Lower lobe of right lung (tissue), 2 donors: ENCODE results near the gene HNRNPCL2. TPM values are rescaled to one million over a fixed set of nuclear protein-coding genes. Genes with fewer than 3 reads are reported as not detected.
"Not testable (repeated sequence)": the region's sequence is repeated elsewhere in the genome, so short reads cannot be mapped to it uniquely, and the experiment has no call there.

ENCODE experiments used
- ATAC-seq, 2 donors: fragments of 200-7000 bp; cut with Tn5 transposase; one replicate each; pipeline ENCODE4 v1.9.1; 2020 to 2022; ENCODE audit warnings: mild to moderate bottlenecking in 2 of 2, moderate library complexity in 2 of 2
- DNase-seq: peaks from one replicate; pipeline ENCODE4 v3.0.0-alpha.2; 2020
- H3K27ac ChIP-seq: fragments of 200-600 bp; one replicate; pipeline ENCODE4 v1.8.0; 2022
- H3K27me3 ChIP-seq: fragments of 200-600 bp; one replicate; pipeline ENCODE4 v1.8.0; 2022; ENCODE audit warnings: low read depth
- H3K36me3 ChIP-seq: fragments of 200-600 bp; one replicate; pipeline ENCODE4 v1.8.0; 2022; ENCODE audit warnings: mild to moderate bottlenecking
- H3K4me1 ChIP-seq: fragments of 200-600 bp; one replicate; pipeline ENCODE4 v1.8.0; 2022
- H3K4me3 ChIP-seq: fragments of 200-600 bp; one replicate; pipeline ENCODE4 v1.8.0; 2022; ENCODE audit warnings: mild to moderate bottlenecking
- H3K9me3 ChIP-seq: fragments of 200-600 bp; one replicate; pipeline ENCODE4 v1.8.0; 2022
- intact Hi-C: fragments of 100-400 bp; cut with DNase I; formaldehyde crosslinking; loops from one replicate; pipeline ENCODE4 v1.11.0; 2022
- long read RNA-seq: library from polyadenylated mRNA; unstranded; transcript quantifications from one replicate; pipeline ENCODE4 v2.0.0, GENCODE V29; 2021
- total RNA-seq: library from RNA; stranded (reverse); fragmentation: NEBNext Ultra II Directional; extraction: Animal tissue kit (Norgen Biotek cat#: 25700); gene quantifications from one replicate; pipeline ENCODE4 v1.2.1, GENCODE V29; 2021
- donor health status: DM: no; HTN: yes; CAD: no; lungs with severe emphysema.

Gene HNRNPCL2
- total RNA-seq = not detected
- long read RNA-seq = 0 reads

DNA sequence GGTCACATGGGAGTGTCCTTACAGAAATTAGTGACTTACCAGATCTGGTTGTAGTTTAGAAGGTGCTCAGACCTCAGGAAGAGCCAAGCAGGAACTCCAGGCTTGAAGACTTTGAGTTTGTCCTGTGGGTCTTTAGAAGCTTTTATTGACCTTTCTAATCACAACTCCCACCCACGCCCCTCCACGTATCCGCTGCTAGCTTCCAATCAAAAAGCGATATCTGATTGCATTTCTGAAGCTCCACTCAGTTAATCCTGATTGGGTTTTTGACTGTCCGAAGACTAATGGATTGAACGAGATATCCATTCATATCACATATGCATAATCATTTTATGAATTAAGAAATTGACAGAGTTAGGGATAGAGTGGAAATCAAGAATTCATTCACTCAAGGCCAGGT is at the start of gene HNRNPCL2:
HNRNPCL2 (minus strand) TSS at position 101 of the 400 bp plus-strand sequence. CDS start 454 bp downstream, outside the sequence.
- H3K4me3 ChIP-seq, ATAC-seq, H3K36me3 ChIP-seq, H3K4me1 ChIP-seq, H3K27ac ChIP-seq, H3K27me3 ChIP-seq, DNase-seq, H3K9me3 ChIP-seq, intact Hi-C loops: not testable (repeated sequence)

DNA sequence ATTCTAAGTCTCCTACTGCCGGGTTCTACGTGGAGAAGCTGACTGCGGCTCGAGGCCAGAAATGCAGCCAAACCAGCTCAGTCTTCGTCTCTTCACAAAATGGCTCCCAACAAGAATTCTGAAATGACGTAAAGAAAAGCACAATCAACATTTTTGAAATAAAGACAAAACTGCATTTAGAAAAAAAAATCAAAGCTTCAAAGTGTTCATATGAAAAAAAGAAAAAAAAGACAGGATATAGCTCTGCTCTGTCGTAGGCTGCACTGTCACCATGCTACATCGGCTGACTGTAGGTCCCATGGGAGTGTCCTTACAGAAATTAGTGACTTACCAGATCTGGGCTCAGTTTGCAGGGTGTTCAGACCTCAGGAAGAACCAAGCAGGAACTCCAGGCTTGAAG is 48.9 kb upstream of the HNRNPCL2 start, which contains the start of gene HNRNPCL4:
HNRNPCL4 (minus strand) TSS at position 101 of the 400 bp plus-strand sequence. CDS start 164 bp downstream, outside the sequence.
- H3K9me3 ChIP-seq, H3K27me3 ChIP-seq, H3K36me3 ChIP-seq, H3K4me1 ChIP-seq, H3K4me3 ChIP-seq, ATAC-seq, DNase-seq, H3K27ac ChIP-seq, intact Hi-C loops: not testable (repeated sequence)

- DNase-seq, H3K36me3 ChIP-seq, H3K9me3 ChIP-seq, H3K27me3 ChIP-seq, H3K4me1 ChIP-seq, H3K4me3 ChIP-seq, intact Hi-C loops, H3K27ac ChIP-seq, ATAC-seq: not testable (repeated sequence)
These were observed 39.3 kb upstream of the HNRNPCL2 start, which contains the start of gene PRAMEF26 for GRCh38 chr1:13155909-13156308. TSS of gene PRAMEF26 (minus strand) at chr1:13156009. CDS start at chr1:13153095, 2,914 bp downstream.

GRCh38 chr1:13070474-13070873 is 46.2 kb downstream of the HNRNPCL2 start, which contains the start of gene PRAMEF25:
TSS of gene PRAMEF25 (plus strand) at chr1:13070774. CDS start at chr1:13073694, 2,920 bp downstream.
- H3K36me3 ChIP-seq, H3K4me1 ChIP-seq, H3K27ac ChIP-seq, H3K4me3 ChIP-seq, DNase-seq, H3K27me3 ChIP-seq, ATAC-seq, intact Hi-C loops, H3K9me3 ChIP-seq: not testable (repeated sequence)

Other genes starting within 250 kb of the HNRNPCL2 start
- not detected for gene PRAMEF4, start 230.7 kb downstream of the HNRNPCL2 start, total RNA-seq
- gene PRAMEF10, start 218.6 kb downstream of the HNRNPCL2 start, total RNA-seq = not detected
- not detected for gene PRAMEF7, start 200.2 kb downstream of the HNRNPCL2 start, total RNA-seq
- not detected for gene PRAMEF6, start 169.3 kb downstream of the HNRNPCL2 start, total RNA-seq
- gene PRAMEF27, start 60.3 kb downstream of the HNRNPCL2 start, total RNA-seq = not detected
- gene HNRNPCL3, start 56.1 kb downstream of the HNRNPCL2 start, total RNA-seq = not detected
- gene PRAMEF25, start 46.1 kb downstream of the HNRNPCL2 start, total RNA-seq = not detected
- not detected for gene PRAMEF26, start 39.2 kb upstream of the HNRNPCL2 start, total RNA-seq
- not detected for gene HNRNPCL4, start 48.8 kb upstream of the HNRNPCL2 start, total RNA-seq
- gene PRAMEF9, start 55.0 kb upstream of the HNRNPCL2 start, total RNA-seq = not detected
- gene PRAMEF13, start 84.6 kb upstream of the HNRNPCL2 start, total RNA-seq = not detected
- not detected for gene PRAMEF18, start 109.3 kb upstream of the HNRNPCL2 start, total RNA-seq
- gene PRAMEF5, start 137.3 kb upstream of the HNRNPCL2 start, total RNA-seq = not detected
- gene PRAMEF8, start 168.3 kb upstream of the HNRNPCL2 start, total RNA-seq = not detected
- gene PRAMEF33, start 186.7 kb upstream of the HNRNPCL2 start, total RNA-seq = not detected
- gene PRAMEF15, start 198.7 kb upstream of the HNRNPCL2 start, total RNA-seq = not detected
- gene PRAMEF14, start 230.3 kb upstream of the HNRNPCL2 start, total RNA-seq = not detected